ENCODE data around the gene E2F4.

Gene E2F4

DNA sequence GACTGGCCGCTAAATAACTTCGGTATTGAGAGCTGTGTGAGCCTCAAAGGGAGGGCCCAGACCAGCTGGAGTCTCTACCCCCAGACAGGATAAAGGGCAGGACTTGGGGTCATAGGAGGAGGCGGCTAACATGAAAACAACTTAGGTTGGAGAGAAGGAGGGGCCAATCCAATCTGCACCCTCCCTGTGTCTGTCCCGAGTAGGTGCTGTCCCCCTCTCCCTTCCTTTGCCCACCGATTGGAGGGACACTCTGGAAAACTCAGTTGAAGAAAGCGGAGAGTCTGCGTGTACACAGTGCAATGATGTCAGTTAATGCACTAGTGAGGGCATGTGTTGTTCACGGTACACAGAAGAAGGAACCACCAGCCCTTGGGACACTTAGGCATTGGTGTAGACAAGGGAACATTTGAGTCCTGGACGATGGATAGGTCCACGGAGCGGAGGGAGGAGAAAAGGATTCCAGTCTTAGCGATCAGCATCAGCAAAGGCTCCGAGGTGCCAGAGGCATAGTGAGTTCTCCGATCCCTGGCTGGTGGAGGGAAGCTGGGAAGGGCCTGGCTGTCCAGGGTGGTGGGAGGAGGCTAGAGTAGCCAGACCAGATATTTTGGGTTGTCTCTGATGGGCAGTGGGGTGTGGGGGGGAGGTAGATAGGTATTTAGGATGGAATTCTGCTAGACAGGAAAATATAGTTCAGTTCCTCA lies 20.9 kb upstream of the E2F4 start:
- in situ Hi-C loops (cut with HindIII; ENCODE audit: low pct_unique_long_range_greater_than_20kb, low sequenced_read_pairs), result no loop called here
- DNase-seq (ENCODE audit: low read depth in 1 of 2, low spot score in 1 of 2), result peak in 1 of 2 experiments; percentile 84
- no peak for TF ChIP-seq JUND (IDR thresholded peaks at IDR 0.05; ENCODE audit: low read depth)

DNA sequence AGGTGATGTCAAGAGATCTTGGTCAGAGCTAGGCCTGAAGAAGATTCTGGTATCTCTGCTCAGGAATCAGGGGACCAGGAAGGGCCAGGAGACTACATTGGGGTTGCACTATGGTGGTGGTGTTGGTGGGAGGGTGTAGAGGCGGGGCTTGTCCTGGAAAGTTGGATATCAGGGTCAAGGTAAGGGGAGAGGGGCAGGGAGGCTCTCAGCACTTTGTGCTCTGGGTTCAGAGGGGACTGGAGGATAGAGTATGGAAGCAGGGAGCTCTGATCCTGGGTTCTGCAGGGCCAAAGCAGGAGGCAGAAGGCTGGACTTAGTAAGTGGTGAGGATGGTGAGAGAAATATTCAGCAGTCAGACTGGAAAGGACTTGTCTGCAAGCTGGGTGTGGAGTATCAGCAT lies 18.6 kb upstream of the E2F4 start:
- TF ChIP-seq JUND (IDR thresholded peaks at IDR 0.05; ENCODE audit: low read depth), result no peak
- no peak for DNase-seq (ENCODE audit: low read depth in 1 of 2, low spot score in 1 of 2)
- in situ Hi-C loops (cut with HindIII; ENCODE audit: low pct_unique_long_range_greater_than_20kb, low sequenced_read_pairs), result no loop called here

DNA sequence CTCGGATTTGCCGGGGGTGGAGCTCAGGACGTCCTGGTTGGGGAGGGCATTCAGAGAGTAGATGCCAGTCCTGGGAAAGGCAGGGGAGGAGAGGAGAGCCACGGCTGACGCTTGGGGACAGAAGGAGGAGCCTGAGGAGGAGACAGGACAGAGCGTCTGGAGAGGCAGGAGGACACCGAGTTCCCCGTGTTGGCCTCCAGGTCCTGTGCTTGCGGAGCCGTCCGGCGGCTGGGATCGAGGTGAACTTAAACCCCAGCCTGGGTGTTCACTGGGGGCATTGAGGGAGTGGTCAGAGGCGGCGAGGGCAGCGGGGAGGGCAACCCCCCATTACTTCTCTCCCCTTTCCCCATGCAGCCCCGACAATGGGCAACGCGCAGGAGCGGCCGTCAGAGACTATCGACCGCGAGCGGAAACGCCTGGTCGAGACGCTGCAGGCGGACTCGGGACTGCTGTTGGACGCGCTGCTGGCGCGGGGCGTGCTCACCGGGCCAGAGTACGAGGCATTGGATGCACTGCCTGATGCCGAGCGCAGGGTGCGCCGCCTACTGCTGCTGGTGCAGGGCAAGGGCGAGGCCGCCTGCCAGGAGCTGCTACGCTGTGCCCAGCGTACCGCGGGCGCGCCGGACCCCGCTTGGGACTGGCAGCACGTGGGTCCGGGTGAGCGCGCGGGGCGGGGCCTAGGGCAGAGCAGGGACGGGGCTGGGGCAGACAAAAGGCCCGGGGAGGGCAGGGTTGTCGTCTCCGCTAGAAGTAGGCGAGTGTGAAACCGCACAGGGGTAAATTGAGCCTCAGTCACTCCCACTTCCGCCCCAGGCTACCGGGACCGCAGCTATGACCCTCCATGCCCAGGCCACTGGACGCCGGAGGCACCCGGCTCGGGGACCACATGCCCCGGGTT lies 17.9 kb upstream of the E2F4 start:
- in situ Hi-C loops (cut with HindIII; ENCODE audit: low pct_unique_long_range_greater_than_20kb, low sequenced_read_pairs), result no loop called here
- peak; percentile 89 to 94 for DNase-seq (ENCODE audit: low read depth in 1 of 2, low spot score in 1 of 2)
- TF ChIP-seq JUND (IDR thresholded peaks at IDR 0.05; ENCODE audit: low read depth), result no peak

DNA sequence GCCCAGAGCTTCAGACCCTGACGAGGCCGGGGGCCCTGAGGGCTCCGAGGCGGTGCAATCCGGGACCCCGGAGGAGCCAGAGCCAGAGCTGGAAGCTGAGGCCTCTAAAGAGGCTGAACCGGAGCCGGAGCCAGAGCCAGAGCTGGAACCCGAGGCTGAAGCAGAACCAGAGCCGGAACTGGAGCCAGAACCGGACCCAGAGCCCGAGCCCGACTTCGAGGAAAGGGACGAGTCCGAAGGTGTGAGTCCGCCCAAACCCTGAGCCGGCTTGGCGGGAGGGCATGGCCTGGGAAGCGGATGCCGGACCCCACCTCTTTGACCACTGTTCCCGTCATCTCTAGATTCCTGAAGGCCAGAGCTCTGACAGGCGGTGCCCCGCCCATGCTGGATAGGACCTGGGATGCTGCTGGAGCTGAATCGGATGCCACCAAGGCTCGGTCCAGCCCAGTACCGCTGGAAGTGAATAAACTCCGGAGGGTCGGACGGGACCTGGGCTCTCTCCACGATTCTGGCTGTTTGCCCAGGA lies 17.2 kb upstream of the E2F4 start:
- in situ Hi-C loops (cut with HindIII; ENCODE audit: low pct_unique_long_range_greater_than_20kb, low sequenced_read_pairs), result no loop called here
- no peak for TF ChIP-seq JUND (IDR thresholded peaks at IDR 0.05; ENCODE audit: low read depth)
- DNase-seq (ENCODE audit: low read depth in 1 of 2, low spot score in 1 of 2), result no peak

DNA sequence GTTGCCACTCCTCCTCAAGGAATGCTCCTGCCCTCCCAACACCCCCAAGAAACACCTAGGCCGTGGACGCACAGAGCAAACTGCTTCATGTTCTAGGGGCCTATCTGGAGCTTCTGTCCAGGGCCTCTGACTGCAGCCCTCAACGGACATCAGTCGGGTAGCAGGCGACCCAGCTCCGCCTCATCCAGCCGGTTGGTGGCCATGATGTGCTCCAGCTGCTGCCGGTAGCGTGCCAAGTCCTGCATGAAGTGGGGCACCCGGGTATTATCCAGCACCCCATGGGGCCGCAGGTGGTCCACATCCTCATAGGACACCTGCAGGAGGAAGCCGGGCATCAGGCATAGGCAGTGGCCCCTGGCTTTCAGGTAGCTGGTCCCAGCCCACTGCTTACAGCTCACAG lies 15.3 kb upstream of the E2F4 start:
- in situ Hi-C loops (cut with HindIII; ENCODE audit: low pct_unique_long_range_greater_than_20kb, low sequenced_read_pairs), result no loop called here
- no peak for DNase-seq (ENCODE audit: low read depth in 1 of 2, low spot score in 1 of 2)
- no peak for TF ChIP-seq JUND (IDR thresholded peaks at IDR 0.05; ENCODE audit: low read depth)

DNA sequence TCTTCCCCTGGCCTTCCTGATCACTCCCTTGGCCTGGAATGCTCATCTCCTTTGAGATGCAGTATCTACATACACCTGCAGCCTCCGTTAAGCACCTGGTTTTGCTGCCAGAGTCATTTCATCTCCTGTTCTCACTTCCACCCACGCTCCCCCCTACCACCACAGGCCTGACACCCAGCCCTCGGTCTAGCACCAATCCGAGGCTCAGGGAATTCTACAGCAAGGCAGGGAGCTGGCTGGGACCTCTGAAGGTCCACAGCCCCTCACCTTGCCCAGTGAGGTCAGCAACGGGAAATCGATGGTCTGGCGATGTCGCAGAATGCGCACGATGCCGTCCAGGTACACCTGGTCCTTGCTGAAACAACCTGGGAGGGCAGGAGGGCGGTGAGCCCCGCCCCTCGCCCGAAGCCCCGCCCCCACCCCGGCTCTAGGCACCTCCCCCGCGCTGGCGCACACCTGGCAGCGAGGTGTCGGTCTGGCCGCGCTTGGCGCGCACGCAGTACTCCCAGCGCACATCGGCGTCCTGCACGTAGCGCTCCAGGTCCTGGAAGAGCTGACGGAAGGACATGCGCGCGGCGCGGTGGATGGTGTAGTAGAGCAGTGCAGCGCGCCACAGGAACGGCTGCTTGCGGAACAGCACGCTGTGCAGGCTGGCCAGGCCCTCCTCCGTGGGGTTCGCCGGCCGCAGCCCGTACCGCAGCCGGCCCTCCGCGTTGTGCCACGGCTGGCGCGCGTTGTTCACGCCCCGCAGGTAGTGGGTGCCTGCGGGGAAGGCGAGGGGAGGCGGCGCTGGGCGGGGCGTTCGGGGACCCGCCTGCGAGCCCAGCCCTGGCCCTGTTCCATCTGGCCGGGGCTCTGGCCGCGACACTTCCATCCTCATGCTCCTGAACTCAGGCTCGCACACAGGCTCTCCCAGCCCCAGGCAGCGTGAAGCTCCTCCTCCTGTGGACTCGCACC lies 13.9 kb upstream of the E2F4 start:
- peak; percentile 97 for DNase-seq (ENCODE audit: low read depth in 1 of 2, low spot score in 1 of 2)
- in situ Hi-C loops (cut with HindIII; ENCODE audit: low pct_unique_long_range_greater_than_20kb, low sequenced_read_pairs), result no loop called here
- TF ChIP-seq JUND (IDR thresholded peaks at IDR 0.05; ENCODE audit: low read depth), result no peak

DNA sequence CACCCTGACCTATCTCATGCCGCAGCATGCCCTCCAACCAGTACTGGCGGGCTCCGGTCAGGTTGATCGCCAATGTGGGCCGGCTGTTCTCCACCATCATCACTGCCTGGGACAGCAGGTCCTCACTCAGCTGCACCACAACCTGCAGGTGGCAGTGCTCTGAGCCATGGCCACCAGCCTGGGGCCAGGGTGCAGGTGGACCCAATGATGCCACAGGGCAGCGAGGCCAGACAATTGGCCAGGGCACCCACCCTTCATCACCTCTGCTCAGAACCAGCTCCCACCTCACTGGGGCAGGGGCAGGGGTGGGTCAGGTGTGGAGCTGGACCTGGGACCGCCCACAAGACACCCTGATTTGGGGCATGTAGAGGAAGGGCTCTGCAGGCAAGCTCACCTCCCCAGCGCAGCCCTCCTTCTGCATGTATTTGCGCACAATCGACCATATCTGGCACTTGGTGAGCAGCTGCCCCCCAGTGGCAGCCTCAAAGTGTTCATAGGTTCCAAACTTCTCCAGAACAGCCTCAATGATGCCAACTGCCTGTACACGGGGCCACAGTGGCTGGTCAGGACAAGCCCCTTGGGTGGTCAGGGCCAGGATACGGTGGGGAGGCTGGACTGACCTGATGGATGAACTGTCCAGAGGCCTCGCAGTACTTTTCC lies 12.4 kb upstream of the E2F4 start:
- peak in 1 of 2 experiments; percentile 55 for DNase-seq (ENCODE audit: low read depth in 1 of 2, low spot score in 1 of 2)
- in situ Hi-C loops (cut with HindIII; ENCODE audit: low pct_unique_long_range_greater_than_20kb, low sequenced_read_pairs), result no loop called here
- no peak for TF ChIP-seq JUND (IDR thresholded peaks at IDR 0.05; ENCODE audit: low read depth)

DNA sequence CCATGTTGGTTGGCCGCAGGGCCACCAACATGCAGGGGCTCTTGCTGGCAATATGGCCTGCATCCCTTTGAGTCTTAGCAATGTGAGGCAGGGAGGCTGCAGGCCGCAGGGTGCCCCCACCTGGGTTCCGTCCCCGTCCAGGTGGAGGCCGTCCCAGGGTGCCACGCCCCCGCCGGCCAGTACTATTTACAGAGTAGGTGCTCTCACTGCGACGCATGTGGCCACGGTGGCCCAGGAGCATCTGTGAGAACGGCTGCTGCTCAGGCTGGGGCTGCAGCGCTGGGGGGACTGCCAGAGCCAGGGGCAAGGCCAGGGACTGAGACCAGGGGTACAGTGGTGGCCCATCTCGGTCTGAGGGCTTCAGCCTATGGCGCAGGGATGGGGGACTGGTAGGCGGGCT lies 11.8 kb upstream of the E2F4 start:
- in situ Hi-C loops (cut with HindIII; ENCODE audit: low pct_unique_long_range_greater_than_20kb, low sequenced_read_pairs), result no loop called here
- no peak for TF ChIP-seq JUND (IDR thresholded peaks at IDR 0.05; ENCODE audit: low read depth)
- no peak for DNase-seq (ENCODE audit: low read depth in 1 of 2, low spot score in 1 of 2)

DNA sequence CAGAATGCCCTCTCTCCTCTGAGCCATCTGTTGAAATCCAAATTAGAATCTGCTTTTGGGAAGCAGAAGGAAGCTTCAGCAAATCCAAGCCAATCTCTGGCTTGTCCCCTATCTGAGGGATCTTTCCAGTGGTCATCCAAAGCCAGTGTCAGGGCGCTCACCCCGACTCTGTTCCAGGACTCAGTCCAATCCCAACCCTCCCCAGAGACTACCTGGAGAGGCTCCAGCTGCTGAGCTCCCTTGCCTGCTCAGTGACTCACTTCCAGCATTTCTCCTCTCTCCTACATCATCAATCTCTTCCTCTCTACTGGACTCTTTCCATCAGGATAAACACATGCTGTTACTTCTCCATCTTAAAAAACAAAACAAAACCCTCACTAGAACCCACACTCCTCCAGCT lies 10.6 kb upstream of the E2F4 start:
- DNase-seq (ENCODE audit: low read depth in 1 of 2, low spot score in 1 of 2), result no peak

DNA sequence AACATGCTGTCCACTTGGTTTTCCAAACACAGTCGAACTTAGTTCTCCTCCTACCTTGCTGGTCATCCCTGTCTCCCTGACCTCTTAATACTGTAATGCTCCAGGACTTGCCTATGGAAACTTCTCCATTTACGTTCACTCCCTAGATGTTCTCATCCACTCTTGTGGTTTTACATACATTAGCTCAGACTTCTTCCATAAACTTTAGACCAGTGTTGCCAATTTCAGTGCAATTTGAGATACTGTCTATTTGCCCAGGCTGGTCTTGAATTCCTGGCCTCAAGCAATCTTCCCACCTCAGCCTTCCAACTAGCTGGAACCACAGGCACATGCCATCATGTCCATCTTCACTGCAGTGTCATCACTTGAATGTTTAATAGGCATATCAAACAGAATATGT lies 9.7 kb upstream of the E2F4 start:
- DNase-seq (ENCODE audit: low read depth in 1 of 2, low spot score in 1 of 2), result peak in 1 of 2 experiments; percentile 60
- no peak for TF ChIP-seq JUND (IDR thresholded peaks at IDR 0.05; ENCODE audit: low read depth)
- in situ Hi-C loops (cut with HindIII; ENCODE audit: low pct_unique_long_range_greater_than_20kb, low sequenced_read_pairs), result no loop called here

More for the DNA sequence above, 10.6 kb upstream of the E2F4 start:
- in situ Hi-C loops (cut with HindIII; ENCODE audit: low pct_unique_long_range_greater_than_20kb, low sequenced_read_pairs), result no loop called here
- TF ChIP-seq JUND (IDR thresholded peaks at IDR 0.05; ENCODE audit: low read depth), result no peak

DNA sequence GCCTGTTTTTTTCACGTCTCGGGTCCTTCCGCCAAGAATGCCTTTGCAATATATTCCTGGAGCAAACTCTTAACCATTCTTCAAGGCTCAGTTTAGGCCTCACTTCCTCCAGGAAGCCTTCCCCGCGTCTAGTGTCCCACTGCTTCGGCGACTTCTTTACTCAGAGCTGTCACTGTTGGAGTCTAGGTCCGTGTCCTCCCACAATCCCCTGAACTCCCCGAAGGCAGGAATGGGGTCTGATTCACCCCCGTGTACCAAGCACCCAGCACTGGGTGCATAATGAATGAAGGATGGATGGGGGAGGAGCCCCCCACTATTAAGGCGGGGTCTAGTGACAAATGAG lies 8.7 kb upstream of the E2F4 start:
- no peak for DNase-seq (ENCODE audit: low read depth in 1 of 2, low spot score in 1 of 2)
- TF ChIP-seq JUND (IDR thresholded peaks at IDR 0.05; ENCODE audit: low read depth), result no peak
- in situ Hi-C loops (cut with HindIII; ENCODE audit: low pct_unique_long_range_greater_than_20kb, low sequenced_read_pairs), result no loop called here
